ENCODE results near the gene LHPP.

The LHPP gene

GRCh38 chr10:124598196-124598595 is 136.6 kb downstream of the LHPP start:
- H3K9me3 ChIP-seq (replicated peaks; ENCODE audit: low read length): no peaks in the 10 kb centered on the region
- H3K4me3 ChIP-seq (ENCODE audit: low read length): no peak overlapping the region
- H3K36me3 ChIP-seq (ENCODE audit: insufficient read depth, low read length): no peaks in the 10 kb centered on the region
- no peaks in the 10 kb centered on the region for H3K4me1 ChIP-seq (ENCODE audit: control insufficient read depth, insufficient read depth, low read length)
- no peak overlapping the region for H3K9ac ChIP-seq (ENCODE audit: low read depth, low read length)
- H3K27me3 ChIP-seq (ENCODE audit: control insufficient read depth, insufficient read depth, low read length): peaks cover 4% of the 10 kb centered on the region
- H3K4me2 ChIP-seq (ENCODE audit: low read length): no peak overlapping the region

GRCh38 chr10:124598773-124599587 is 137.4 kb downstream of the LHPP start:
- Histone ChIP-seq H3K9me3 (replicated peaks; ENCODE audit: low read length) (no peaks in the 10 kb centered on the region), H3K36me3 (ENCODE audit: insufficient read depth, low read length) (no peaks in the 10 kb centered on the region), H3K4me1 (ENCODE audit: control insufficient read depth, insufficient read depth, low read length) (no peaks in the 10 kb centered on the region), H3K27me3 (ENCODE audit: control insufficient read depth, insufficient read depth, low read length) (peaks cover 4% of the 10 kb centered on the region), H3K4me2 (ENCODE audit: low read length) (no peak overlapping the region), H3K4me3 (ENCODE audit: low read length) (no peak overlapping the region), H3K9ac (ENCODE audit: low read depth, low read length) (no peak overlapping the region)

GRCh38 chr10:124599588-124600050 is 138.0 kb downstream of the LHPP start:
- Histone ChIP-seq H3K9me3 (replicated peaks; ENCODE audit: low read length) (no peaks in the 10 kb centered on the region), H3K4me2 (ENCODE audit: low read length) (no peak overlapping the region), H3K4me3 (ENCODE audit: low read length) (no peak overlapping the region), H3K36me3 (ENCODE audit: insufficient read depth, low read length) (no peaks in the 10 kb centered on the region), H3K9ac (ENCODE audit: low read depth, low read length) (no peak overlapping the region), H3K4me1 (ENCODE audit: control insufficient read depth, insufficient read depth, low read length) (no peaks in the 10 kb centered on the region), H3K27me3 (ENCODE audit: control insufficient read depth, insufficient read depth, low read length) (peaks cover 4% of the 10 kb centered on the region)

GRCh38 chr10:124600051-124600880 is 138.6 kb downstream of the LHPP start:
- H3K4me1 ChIP-seq (ENCODE audit: control insufficient read depth, insufficient read depth, low read length): no peaks in the 10 kb centered on the region

GRCh38 chr10:124601016-124601415 is 139.4 kb downstream of the LHPP start:
- Histone ChIP-seq H3K4me2 (ENCODE audit: low read length) (no peak overlapping the region), H3K4me3 (ENCODE audit: low read length) (no peak overlapping the region), H3K27me3 (ENCODE audit: control insufficient read depth, insufficient read depth, low read length) (peaks cover 4% of the 10 kb centered on the region), H3K4me1 (ENCODE audit: control insufficient read depth, insufficient read depth, low read length) (no peaks in the 10 kb centered on the region), H3K9ac (ENCODE audit: low read depth, low read length) (no peak overlapping the region), H3K36me3 (ENCODE audit: insufficient read depth, low read length) (no peaks in the 10 kb centered on the region), H3K9me3 (replicated peaks; ENCODE audit: low read length) (no peaks in the 10 kb centered on the region)

More at GRCh38 chr10:124600051-124600880, 138.6 kb downstream of the LHPP start:
- H3K9ac ChIP-seq (ENCODE audit: low read depth, low read length): no peak overlapping the region
- H3K4me3 ChIP-seq (ENCODE audit: low read length): no peak overlapping the region
- no peak overlapping the region for H3K4me2 ChIP-seq (ENCODE audit: low read length)
- no peaks in the 10 kb centered on the region for H3K9me3 ChIP-seq (replicated peaks; ENCODE audit: low read length)
- no peaks in the 10 kb centered on the region for H3K36me3 ChIP-seq (ENCODE audit: insufficient read depth, low read length)
- peaks cover 4% of the 10 kb centered on the region for H3K27me3 ChIP-seq (ENCODE audit: control insufficient read depth, insufficient read depth, low read length)

- H3K4me2 ChIP-seq (ENCODE audit: low read length): no peak overlapping the region
- H3K9me3 ChIP-seq (replicated peaks; ENCODE audit: low read length): no peaks in the 10 kb centered on the region
- peaks cover 4% of the 10 kb centered on the region for H3K27me3 ChIP-seq (ENCODE audit: control insufficient read depth, insufficient read depth, low read length)
- no peaks in the 10 kb centered on the region for H3K36me3 ChIP-seq (ENCODE audit: insufficient read depth, low read length)
- H3K9ac ChIP-seq (ENCODE audit: low read depth, low read length): no peak overlapping the region
- H3K4me1 ChIP-seq (ENCODE audit: control insufficient read depth, insufficient read depth, low read length): no peaks in the 10 kb centered on the region
- H3K4me3 ChIP-seq (ENCODE audit: low read length): no peak overlapping the region
Observed at GRCh38 chr10:124601431-124602120, 140.0 kb downstream of the LHPP start.

GRCh38 chr10:124602121-124602561 is 140.5 kb downstream of the LHPP start:
- Histone ChIP-seq H3K4me2 (ENCODE audit: low read length) (no peak overlapping the region), H3K9me3 (replicated peaks; ENCODE audit: low read length) (no peaks in the 10 kb centered on the region), H3K4me1 (ENCODE audit: control insufficient read depth, insufficient read depth, low read length) (no peaks in the 10 kb centered on the region), H3K36me3 (ENCODE audit: insufficient read depth, low read length) (no peaks in the 10 kb centered on the region), H3K9ac (ENCODE audit: low read depth, low read length) (no peak overlapping the region), H3K4me3 (ENCODE audit: low read length) (no peak overlapping the region), H3K27me3 (ENCODE audit: control insufficient read depth, insufficient read depth, low read length) (peaks cover 4% of the 10 kb centered on the region)

- Histone ChIP-seq H3K4me2 (ENCODE audit: low read length) (no peak overlapping the region), H3K4me1 (ENCODE audit: control insufficient read depth, insufficient read depth, low read length) (no peaks in the 10 kb centered on the region), H3K27me3 (ENCODE audit: control insufficient read depth, insufficient read depth, low read length) (peaks cover 4% of the 10 kb centered on the region), H3K9me3 (replicated peaks; ENCODE audit: low read length) (no peaks in the 10 kb centered on the region), H3K9ac (ENCODE audit: low read depth, low read length) (no peak overlapping the region), H3K4me3 (ENCODE audit: low read length) (no peak overlapping the region), H3K36me3 (ENCODE audit: insufficient read depth, low read length) (no peaks in the 10 kb centered on the region)
Observed at GRCh38 chr10:124602646-124603365, 141.2 kb downstream of the LHPP start.

GRCh38 chr10:124603376-124604213 is 142.0 kb downstream of the LHPP start:
- no peaks in the 10 kb centered on the region for H3K9me3 ChIP-seq (replicated peaks; ENCODE audit: low read length)
- peaks cover 4% of the 10 kb centered on the region for H3K27me3 ChIP-seq (ENCODE audit: control insufficient read depth, insufficient read depth, low read length)
- no peak overlapping the region for H3K9ac ChIP-seq (ENCODE audit: low read depth, low read length)
- no peaks in the 10 kb centered on the region for H3K4me1 ChIP-seq (ENCODE audit: control insufficient read depth, insufficient read depth, low read length)
- H3K36me3 ChIP-seq (ENCODE audit: insufficient read depth, low read length): no peaks in the 10 kb centered on the region
- no peak overlapping the region for H3K4me2 ChIP-seq (ENCODE audit: low read length)
- H3K4me3 ChIP-seq (ENCODE audit: low read length): no peak overlapping the region

- Histone ChIP-seq H3K27me3 (ENCODE audit: control insufficient read depth, insufficient read depth, low read length) (peaks cover 4% of the 10 kb centered on the region), H3K9ac (ENCODE audit: low read depth, low read length) (no peak overlapping the region), H3K36me3 (ENCODE audit: insufficient read depth, low read length) (no peaks in the 10 kb centered on the region), H3K9me3 (replicated peaks; ENCODE audit: low read length) (no peaks in the 10 kb centered on the region), H3K4me1 (ENCODE audit: control insufficient read depth, insufficient read depth, low read length) (no peaks in the 10 kb centered on the region), H3K4me2 (ENCODE audit: low read length) (no peak overlapping the region), H3K4me3 (ENCODE audit: low read length) (no peak overlapping the region)
Observed at GRCh38 chr10:124604214-124605000, 142.8 kb downstream of the LHPP start.
